ENCODE measurements around the gene SND1.

SND1 gene

GRCh38 chr7:127838816-127839415 is 186.9 kb downstream of the SND1 start:
- no peak for FAIRE-seq

GRCh38 chr7:127840226-127840951 is 188.4 kb downstream of the SND1 start:
- no peak for FAIRE-seq

GRCh38 chr7:127844165-127844564 is 192.2 kb downstream of the SND1 start:
- FAIRE-seq, result no peak

- no peak for FAIRE-seq
These were observed 192.8 kb downstream of the SND1 start for GRCh38 chr7:127844707-127845331.

- no peak for FAIRE-seq
These were observed 193.7 kb downstream of the SND1 start for GRCh38 chr7:127845522-127846214.

GRCh38 chr7:127847641-127848040 is 195.6 kb downstream of the SND1 start:
- FAIRE-seq, result no peak

- FAIRE-seq, result no peak
These were observed 196.2 kb downstream of the SND1 start for GRCh38 chr7:127848241-127848640.

- no peak for FAIRE-seq
These were observed 198.2 kb downstream of the SND1 start for GRCh38 chr7:127850195-127850594.

GRCh38 chr7:127854383-127854782 is 202.4 kb downstream of the SND1 start:
- no peak for FAIRE-seq

- no peak for FAIRE-seq
These were observed 205.5 kb downstream of the SND1 start for GRCh38 chr7:127857464-127857841.

GRCh38 chr7:127858091-127858914 is 206.3 kb downstream of the SND1 start:
- FAIRE-seq, result no peak

- no peak for FAIRE-seq
These were observed 206.9 kb downstream of the SND1 start for GRCh38 chr7:127858915-127859189.

GRCh38 chr7:127859330-127859729 is 207.3 kb downstream of the SND1 start:
- no peak for FAIRE-seq

GRCh38 chr7:127862525-127862924 is 210.5 kb downstream of the SND1 start:
- FAIRE-seq, result no peak

GRCh38 chr7:127863082-127863481 is 211.1 kb downstream of the SND1 start:
- no peak for FAIRE-seq

- FAIRE-seq, result no peak
These were observed 213.5 kb downstream of the SND1 start for GRCh38 chr7:127865466-127865865.

- FAIRE-seq, result no peak
These were observed 218.4 kb downstream of the SND1 start for GRCh38 chr7:127870231-127870907.

- no peak for FAIRE-seq
These were observed 219.2 kb downstream of the SND1 start for GRCh38 chr7:127871226-127871625.

- FAIRE-seq, result no peak
These were observed 220.1 kb downstream of the SND1 start for GRCh38 chr7:127872122-127872521.

GRCh38 chr7:127873151-127873550 is 221.2 kb downstream of the SND1 start:
- no peak for FAIRE-seq

GRCh38 chr7:127873715-127874636 is 222.0 kb downstream of the SND1 start:
- FAIRE-seq, result no peak
